Stimulated activated CD8-positive, alpha-beta memory T cell treated with anti-CD3 and anti-CD28 coated beads, Interleukin-4, amount 100 ng/mL, for 24 hours (primary cell): ENCODE results near the gene RAB9A.

Source experiments
- DNase-seq: peaks from one replicate; pipeline ENCODE4 v3.0.0-alpha.2; 2020; ENCODE audit warnings: low read depth

Gene RAB9A

DNA sequence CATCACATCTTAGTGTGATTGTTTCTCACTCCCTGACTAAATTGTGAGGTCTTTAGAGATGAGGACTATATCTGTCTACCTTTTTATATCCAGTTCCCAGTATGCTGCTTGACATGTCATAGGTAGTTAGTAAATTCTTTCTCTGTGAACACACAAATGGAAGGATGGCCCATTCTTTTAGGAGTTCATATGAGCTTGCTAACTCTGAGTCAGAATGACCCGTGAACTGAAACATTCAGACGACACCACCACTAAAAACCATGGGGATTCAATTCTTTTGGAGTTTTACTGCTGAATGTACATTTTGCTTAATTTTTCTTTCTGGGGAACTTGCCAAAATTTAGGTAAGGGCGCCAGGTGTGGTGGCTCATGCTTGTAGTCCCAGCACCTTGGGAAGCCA is 59.6 kb downstream of the RAB9A start:
- no peak for DNase-seq

DNA sequence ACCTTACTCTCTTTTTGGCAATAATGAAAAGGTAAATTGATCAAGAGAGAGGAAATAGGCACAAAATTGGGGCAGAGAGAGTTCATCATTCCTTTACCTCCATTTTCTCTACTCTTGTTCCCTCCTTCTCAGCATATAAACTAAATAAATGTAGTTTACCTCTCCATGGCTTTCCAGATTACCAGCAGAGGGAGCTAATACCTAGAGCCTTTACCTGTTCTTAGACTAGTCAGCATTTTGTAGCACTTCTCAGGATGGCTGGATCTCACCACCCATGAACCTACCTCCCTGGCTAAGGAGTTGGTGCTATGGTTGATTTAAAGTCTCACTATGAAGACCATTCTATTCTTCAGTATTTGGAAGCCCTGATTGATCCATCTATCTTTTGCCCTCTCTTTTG is 61.3 kb downstream of the RAB9A start:
- DNase-seq, result no peak

DNA sequence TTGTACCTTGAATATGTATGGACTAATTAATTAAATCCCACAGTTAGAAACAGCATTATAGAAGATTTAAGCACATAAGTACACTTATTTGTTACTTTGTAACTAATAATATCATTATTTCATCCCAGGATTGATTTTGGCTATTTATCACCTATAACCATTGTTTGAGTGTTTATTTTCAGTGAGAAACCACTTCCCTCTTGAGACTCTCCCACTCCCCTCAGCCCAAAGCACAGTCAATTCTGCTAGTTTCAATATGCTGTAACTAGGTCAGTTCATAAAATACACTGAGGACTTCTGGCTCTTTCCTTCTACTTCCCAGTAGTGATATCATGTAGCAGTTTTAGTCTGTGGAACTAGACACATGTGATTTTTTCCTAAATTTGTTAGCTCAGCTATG is 61.9 kb downstream of the RAB9A start:
- DNase-seq, result no peak

DNA sequence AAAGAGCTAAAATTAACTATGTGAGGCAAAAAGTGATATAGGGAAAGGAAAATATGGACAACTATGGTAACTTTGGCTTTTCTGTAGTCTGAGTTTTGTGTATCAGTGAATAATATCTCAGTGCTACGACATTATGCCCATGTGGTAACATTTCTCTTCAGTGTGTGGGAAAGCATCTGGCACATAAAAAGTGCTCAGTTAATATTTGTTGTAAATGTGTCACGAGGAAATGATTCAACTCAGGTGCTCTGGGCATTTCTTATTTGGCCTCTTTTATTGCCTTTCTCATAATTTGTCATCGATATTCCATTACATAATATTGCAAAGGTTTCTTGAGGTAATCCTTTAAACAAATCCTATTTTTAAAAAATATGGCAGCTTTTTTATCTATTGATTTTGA is 63.2 kb downstream of the RAB9A start:
- DNase-seq, result no peak

DNA sequence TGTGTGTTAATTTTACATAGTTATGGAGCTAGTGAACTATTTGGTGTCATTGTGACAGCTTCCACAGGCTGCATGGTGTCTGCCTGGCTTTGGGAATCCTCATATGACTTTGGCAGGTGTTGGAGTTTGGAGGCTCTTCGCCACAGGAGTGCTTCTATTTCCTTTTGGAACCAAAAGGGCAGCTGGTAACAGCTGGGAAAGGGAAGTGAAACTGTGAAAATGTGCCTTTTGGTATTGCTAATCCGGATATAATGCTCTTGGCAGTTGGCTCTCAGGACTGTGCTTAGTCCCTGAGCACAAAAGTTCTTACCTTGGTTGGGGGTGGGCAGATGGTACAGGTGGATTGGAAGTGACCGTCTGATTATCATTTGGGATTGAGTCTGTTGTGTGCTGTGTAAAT is 63.7 kb downstream of the RAB9A start:
- no peak for DNase-seq

DNA sequence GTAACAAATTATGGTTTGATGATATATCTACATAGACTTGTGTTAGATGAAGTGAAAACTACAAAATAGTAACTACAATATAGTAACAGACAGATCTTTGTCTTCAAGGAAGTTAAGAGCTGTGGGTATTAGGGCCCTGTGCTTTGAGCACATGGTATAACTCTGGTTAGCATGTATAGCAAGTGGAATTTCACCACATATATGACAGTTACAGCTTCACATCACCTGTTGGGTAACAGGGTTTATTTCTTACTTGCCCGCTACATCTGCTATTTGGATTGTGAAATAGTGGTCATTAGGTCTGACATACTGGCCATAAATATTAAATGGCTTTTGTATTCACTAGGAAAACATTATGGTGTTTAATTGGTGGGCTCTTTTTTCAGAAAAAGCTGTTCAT is 65.8 kb downstream of the RAB9A start:
- no peak for DNase-seq

DNA sequence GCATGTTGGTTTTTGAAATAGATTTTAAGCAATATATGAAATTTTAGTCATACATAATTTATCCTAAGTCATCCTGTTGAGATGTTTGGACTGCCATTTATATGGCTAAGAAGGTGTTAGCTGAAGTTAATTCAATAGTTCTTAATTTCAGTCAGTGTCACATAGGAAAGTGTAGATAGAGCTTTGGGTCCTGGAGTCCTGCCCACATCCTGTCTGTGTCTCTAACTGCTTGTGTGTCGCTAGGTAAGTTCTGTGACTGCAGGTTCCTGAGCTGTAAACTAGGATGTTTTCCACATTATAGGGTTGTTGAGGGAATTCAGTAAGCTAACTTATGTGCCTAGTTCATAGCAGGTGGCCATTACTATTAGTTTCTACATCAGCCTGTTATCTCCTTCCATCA is 66.3 kb downstream of the RAB9A start:
- DNase-seq, result no peak

DNA sequence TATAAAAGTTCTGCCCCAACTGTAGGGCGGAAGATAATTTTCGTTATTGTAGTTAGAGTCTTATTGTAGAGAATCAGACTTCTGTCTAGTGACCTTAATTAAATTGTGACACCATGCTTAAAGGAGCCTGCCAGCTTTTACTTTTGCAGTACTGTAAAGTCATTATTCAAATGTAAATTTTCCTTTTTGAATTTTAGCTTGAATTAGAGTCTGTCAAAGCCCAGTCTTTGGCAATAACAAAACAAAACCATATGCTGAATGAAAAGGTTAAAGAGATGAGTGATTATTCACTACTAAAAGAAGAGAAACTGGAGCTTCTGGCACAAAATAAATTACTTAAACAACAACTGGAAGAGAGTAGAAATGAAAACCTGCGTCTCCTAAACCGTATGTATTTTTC is 67.5 kb downstream of the RAB9A start:
- no peak for DNase-seq

DNA sequence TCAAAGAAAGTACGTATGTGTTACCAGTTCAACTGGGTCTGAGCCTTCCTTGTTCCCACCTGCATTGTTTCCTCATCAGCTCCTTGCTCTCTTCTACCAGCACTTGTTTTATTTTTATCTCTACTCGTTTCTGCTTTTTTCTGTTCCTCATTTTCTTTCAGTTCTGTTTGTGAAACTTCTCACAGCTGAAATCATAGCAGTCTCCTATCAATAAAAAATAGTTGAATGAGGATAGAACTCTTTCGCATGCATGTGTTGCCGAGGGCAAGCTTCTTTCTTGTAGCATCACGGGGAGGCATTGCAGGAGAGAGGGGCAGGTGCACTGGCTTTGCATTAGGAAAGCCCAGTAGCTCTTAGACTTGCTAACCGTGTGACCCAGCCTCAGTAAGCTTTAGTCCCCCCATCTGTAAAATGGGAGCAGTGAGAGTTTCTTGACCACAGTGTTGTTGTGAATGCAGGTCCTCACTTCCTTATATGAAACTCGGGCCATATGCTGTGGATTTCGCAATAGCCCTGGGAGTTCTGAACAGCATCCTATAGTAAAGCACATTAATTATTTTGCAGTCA is 70.3 kb downstream of the RAB9A start:
- no peak for DNase-seq
